GM18858 (cell line): Measurements from ENCODE around the gene ANKRD31.
"Not testable (repeated sequence)": the region's sequence is repeated elsewhere in the genome, so short reads cannot be mapped to it uniquely, and the experiment has no call there.

Experiments used
- ATAC-seq: cut with Tn5 transposase; IDR thresholded peaks from one replicate; pipeline ENCODE4 v1.9.1; 2021; ENCODE audit not compliant: unreplicated experiment

The ANKRD31 gene

DNA sequence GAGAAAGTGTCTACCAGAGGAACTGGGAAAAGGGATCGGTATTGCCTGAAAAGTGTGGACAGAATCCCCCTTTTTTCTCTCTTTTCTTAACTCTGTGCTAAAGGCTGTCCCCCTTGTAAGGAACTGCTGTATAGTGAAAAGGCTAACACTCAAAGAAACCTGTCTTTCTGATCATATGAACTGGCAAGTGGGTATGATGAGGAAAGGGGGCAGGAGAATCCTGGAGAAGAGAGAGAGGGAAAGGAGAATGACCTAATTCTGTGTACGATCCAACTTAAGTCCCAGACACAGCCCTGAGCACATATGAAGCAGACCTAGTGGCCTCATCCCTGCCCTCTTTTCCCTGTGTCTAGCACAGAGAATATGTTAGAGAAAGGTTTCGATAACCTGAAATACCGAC lies 967 bp downstream of the ANKRD31 start:
- no peak for ATAC-seq

DNA sequence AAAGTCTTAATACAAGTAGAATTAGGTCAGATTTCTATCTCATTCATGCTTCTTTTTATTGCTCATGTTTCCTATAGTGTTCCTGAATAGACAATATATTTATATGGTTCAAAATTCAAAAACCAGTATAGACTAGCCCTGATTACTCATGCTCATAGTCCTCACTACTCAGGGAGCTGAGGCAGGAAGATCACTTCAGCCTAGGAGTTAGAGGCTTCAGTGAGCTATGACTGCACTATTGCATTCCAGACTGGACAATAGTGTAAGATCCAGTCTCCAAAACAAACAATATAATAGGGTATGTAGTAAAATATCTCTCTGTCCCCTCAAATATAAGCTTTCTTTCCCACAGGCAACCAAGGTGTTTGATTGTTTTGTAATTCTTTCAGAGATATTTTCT lies 2.4 kb downstream of the ANKRD31 start:
- no peak for ATAC-seq

DNA sequence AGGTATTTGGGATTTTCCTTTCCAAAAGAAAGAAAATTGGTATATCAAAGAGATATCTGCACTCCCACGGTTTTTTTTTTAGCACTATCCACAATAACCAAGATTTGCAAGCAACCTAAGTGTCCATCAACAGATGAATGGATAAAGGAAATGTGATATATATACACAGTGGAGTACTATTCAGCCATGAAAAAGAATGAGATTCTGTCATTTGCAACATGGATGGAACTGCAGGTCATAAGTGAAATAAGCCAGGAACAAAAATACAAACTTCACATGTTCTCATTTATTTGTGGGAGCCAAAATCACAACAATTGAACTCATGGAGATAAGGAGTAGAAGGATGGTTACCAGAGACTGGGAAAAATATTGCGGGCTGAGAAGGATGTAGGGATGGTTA lies 9.8 kb downstream of the ANKRD31 start:
- no peak for ATAC-seq

DNA sequence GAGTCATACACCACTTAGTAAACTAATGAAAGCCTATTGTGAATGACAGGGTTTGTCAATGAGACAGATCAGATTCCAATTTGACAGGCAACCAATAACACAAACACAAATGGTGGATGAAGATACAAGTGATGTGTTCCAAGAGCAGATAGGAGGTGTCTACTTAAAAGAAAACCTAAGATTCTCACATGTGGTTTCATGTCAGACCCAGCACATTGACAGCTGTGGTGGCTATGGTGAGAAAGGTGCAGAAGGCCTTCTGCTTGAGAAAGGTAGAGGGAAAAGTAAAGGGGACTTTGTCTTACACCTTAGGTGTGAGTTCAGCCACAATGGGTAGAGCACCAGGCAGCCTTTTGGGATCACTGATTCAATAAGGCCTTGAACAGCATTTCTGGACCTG lies 11.2 kb downstream of the ANKRD31 start:
- no peak for ATAC-seq

DNA sequence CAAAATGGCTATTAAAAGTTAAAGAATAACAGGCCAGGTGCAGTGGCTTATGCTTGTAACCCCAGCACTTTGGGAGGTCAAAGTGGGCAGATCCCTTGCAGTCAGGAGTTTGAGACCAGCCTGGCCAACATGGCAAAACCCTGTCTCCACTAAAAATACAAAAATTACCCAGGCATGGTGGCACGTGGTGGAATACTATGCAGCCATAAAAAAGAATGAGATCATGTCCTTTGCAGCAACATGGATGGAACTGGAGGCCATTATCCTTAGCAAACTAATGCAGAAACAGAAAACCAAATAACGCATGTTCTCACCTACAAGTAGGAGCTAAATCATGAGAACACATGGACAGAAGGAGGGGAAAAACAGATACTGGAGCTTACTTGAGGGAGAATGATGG lies 15.9 kb downstream of the ANKRD31 start:
- ATAC-seq: not testable (repeated sequence)

DNA sequence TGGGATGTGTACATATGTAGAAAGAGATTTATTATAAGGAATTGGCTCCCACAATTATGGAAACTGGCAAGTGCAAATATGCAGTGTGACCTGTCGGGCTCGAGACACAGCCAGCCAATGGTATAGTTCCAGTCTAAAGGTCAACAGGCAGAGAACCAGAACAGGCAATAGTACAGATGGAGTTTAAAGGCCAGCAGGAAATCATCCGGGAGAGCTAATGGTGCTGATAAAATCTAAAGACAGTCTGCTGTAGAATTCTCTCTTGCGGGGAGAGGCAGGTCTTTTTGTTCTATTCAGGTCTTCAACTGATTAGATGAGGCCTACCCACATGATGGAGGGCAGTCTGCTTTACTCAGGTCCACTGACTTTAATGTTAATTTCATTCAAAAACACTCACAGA lies 21.8 kb downstream of the ANKRD31 start:
- no peak for ATAC-seq

DNA sequence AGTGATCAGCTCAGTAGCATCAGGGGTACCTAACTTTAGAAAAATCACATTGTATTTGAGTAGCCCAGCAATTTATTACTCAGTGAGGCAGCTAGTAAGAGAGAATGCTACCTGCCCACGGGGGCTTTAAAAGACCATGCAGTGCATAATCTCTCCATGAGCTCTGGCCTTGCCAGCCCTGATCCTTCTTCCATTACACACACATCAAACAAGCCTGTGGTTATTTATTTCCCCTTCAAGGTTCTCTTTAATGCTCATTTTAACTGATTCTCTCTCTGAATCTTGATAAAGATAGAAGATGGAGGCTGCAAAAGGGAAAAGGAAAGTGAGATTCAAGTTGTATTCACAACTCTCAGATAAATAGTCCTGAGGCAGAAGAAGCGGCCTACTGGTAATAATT lies 22.3 kb downstream of the ANKRD31 start:
- no peak for ATAC-seq

DNA sequence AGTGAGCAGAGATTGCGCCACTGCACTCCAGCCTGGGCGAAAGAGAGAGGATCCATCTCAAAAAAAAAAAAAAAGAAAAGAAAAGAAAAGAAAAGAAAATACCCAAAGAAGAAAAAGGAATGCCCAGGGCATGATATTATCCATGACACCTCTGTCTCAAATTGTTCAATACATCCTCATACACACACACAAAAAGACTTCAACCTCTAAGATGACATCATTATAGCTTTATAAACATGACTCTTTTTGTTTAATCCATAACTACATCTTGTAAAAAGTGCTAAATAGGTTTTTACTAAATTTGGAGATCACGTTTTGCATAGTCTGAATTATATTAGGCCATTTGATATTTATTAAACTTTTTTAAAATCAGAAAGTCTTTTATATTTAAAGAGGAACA lies 33.1 kb downstream of the ANKRD31 start:
- ATAC-seq: no peak

DNA sequence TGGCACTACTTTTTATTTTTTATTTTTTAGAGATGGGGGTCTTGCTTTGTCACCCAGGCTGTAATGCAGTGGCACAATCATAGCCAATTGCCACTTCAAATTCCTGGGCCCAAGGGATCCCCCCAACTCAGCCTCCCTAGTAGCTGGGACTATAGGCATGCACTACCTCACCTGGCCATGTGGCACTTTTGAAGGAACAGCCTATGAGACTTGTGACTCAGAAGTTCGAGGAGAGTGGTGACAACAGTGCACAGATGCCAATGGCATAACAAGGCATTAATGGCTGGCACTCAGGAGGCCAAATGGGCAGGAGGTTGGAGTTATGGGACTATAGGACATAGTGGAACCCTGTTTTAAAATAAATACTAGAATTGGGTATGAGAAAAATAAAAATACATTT lies 33.7 kb downstream of the ANKRD31 start:
- ATAC-seq: no peak

DNA sequence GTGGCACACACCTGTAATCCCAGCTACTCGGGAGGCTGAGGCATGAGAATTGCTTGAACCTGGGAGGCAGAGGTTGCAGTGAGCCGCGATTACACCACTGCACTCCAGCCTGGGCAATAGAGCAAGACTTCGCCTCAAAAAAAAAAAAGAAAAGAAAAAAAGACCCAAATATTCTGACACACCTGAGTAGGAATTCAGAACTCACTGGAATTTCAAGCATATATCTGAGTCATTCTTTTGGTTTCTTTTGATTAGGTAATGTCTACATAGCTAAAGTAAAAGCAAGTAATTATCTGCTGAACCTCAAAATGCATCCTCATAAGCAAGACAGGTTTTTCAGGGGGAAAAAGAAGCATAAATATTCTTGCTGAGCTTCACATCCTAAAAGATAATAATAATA lies 35.9 kb downstream of the ANKRD31 start:
- ATAC-seq: no peak

DNA sequence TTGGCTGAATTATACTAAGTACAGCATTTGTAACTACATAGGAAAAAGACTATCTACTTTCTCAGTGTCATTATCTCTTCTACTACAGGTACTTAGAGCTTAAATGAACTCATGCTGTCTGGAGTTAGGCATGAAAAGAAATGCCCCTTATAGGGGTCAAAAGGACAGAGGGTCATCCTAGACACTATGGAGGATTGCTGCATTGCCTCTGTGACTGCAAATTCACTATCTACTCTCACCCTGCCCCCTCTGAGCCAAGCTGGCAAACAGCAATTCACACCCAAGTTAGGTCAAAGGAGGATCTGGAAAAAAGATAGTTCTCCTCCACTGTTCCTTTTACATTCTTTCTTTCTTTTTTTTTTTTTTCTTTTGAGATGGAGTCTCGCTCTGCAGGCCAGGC lies 36.7 kb downstream of the ANKRD31 start:
- no peak for ATAC-seq

DNA sequence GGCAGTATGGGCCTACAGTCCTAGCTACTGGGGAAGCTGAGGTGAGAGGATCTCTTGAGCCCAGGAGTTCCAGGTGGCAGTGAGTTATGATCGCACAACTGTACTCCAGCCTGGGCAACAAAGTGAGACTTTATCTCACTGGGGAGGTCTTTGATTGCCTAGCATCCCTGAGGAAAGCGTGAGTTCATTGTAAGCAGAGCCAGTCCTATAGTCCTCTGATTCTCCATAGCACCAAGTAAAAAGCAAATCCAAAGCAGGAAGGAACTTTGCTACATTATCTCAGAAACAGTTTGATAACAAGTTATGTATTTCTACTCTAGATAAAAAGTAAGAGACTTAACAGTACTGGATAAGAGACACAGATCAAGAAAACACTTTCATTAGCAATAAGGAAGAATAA lies 37.6 kb downstream of the ANKRD31 start:
- ATAC-seq: no peak

DNA sequence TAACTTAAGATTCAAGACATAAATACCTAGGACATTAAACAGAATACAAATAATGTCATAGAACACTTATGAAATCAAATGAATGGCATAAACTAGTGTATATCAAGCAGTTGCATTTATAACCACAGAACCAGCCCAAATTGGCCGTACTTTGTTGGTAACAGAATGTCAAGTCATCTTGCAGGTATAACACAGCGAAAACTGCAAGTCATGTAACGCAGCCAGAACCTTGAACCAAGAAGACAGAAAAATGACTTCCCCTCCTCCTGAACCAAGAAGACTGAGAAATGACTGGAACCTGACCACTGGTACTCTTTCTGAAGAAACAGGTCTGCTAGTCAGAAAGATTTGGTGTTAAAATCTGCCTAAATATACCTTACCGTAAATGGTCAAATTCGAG lies 38.9 kb downstream of the ANKRD31 start:
- ATAC-seq: no peak

DNA sequence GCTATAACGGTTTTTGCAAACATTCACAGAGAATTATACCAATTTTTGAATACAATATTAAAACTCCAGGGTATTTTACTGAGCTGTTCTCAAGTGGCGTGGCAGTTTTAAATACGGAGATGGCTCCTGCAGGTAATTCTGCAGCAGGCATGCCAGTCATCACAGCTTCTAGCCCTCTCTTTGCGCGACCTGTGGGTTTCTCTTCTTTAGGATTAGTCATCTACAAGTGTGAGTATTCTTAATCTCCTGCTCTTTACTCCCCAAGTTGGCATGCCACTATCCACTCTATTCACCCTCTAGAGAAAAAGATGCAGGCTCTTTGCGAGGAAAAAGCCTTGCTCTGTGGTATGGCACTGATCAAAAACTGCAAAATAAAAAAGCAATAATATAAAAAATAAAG lies 43.9 kb downstream of the ANKRD31 start:
- no peak for ATAC-seq

DNA sequence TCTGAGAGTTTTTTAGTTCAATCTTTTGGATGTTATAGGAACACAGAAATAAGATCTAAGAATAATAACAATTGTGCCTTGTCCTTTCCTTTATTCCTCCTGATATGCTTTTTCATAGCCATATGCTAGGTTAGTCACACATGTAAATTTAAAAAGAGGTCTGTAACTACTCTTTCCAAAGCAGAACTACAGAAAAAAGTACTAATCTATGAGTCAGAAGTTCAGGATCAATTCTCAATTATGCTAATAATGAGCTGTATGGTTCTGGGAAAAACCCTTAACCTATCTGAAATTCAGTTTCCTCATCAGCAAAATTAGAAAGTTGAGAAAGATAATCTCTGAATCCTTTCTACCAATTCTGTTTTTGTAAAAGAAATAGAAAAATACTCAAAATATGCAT lies 44.4 kb downstream of the ANKRD31 start:
- ATAC-seq: no peak

DNA sequence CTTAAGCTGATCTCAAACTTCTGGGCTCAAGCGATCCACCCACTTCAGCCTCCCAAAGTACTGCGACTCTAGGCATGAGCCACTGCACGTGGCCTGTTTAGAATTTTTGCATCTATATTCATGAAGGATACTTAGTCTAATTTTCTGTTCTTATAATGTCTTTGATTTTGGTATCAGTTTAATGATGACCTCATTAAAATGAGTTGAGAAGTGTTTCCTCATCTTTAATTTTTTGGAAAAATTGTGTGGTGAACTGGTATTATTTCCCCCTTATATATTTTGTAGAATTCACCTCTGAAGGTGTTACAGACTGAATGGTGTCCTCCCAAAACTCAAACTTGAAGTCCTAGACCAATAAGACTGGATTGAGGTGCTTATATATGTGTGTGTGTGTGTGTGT lies 46.5 kb downstream of the ANKRD31 start:
- ATAC-seq: no peak

DNA sequence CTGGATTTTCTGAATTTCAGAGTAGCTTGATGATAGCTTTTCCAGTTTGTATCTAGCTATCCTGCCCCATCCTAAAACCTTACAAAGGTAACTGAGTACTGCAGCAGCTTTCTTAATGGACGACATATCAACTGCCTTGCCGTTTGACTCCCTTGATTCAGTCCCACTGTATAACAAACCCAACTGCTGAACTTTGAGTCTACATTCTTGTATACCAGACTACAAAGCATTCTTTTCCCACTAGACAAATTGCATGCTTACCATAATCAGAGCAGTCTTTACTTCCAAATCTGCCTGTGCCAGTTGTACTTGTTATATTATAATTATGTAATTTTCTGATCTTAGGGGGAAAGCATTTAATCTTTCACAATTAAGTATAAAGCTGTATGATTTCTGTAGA lies 47.3 kb downstream of the ANKRD31 start:
- ATAC-seq: no peak

DNA sequence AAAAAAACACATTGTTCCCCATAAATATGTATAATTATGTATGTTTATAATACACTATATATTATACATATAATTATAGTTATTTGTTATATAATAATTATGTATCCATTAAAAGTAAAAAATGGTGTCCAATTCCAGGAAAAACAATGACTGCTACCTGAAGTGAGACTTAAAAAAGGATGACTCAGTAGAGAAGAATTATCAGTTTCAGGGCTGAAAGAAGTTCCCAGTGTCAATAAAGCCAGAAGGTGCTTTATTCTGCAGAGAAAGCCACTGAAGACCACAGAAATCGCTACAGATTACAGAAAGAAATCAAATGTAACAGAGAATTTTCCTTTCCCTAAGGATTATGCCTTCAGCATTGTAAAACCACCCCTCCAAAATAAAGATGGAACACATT lies 50.9 kb downstream of the ANKRD31 start:
- no peak for ATAC-seq

DNA sequence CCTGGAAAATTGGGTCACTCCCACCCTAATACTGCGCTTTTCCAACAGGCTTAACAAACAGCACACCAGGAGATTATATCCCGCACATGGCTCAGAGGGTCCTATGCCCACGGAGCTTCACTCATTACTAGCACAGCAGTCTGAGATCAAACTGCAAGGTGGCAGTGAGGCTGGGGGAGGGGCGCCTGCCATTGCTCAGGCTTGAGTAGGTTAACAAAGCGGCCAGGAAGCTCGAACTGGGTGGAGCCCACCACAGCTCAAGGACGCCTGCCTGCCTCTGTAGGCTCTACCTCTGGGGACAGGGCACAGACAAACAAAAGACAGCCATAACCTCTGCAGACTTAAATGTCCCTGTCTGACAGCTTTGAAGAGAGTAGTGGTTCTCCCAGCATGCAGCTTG lies 60.7 kb downstream of the ANKRD31 start:
- not testable (repeated sequence) for ATAC-seq

DNA sequence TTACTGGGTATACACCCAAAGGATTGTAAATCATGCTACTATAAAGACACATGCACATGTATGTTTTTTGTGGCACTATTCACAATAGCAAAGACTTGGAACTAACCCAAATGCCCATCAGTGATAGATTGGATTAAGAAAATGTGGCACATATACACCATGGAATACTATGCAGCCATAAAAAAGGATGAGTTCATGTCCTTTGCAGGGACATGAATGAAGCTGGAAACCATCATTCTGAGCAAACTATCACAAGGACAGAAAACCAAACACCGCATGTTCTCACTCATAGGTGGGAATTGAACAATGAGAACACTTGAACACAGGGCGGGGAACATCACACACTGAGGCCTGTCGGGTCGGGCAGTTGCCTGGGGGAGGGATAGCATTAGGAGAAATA lies 61.8 kb downstream of the ANKRD31 start:
- not testable (repeated sequence) for ATAC-seq

DNA sequence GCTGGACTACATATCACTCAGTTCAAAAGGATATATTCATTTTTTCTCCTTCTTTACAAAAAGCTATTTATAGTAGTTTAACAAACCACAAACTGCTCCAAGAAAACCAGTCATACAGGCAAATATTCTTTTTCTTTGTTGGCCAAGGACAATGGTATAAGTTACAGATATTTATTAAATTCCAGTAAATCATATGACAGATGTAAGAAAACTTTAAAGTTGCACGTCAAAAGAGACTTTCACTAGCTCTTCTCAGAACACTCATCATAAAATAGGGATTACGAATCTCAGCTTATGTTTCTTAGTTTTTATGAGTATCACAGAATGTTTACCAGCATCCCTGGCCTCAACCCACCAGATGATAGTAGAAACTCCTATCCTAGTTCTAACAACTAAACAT lies 67.2 kb downstream of the ANKRD31 start:
- no peak for ATAC-seq

DNA sequence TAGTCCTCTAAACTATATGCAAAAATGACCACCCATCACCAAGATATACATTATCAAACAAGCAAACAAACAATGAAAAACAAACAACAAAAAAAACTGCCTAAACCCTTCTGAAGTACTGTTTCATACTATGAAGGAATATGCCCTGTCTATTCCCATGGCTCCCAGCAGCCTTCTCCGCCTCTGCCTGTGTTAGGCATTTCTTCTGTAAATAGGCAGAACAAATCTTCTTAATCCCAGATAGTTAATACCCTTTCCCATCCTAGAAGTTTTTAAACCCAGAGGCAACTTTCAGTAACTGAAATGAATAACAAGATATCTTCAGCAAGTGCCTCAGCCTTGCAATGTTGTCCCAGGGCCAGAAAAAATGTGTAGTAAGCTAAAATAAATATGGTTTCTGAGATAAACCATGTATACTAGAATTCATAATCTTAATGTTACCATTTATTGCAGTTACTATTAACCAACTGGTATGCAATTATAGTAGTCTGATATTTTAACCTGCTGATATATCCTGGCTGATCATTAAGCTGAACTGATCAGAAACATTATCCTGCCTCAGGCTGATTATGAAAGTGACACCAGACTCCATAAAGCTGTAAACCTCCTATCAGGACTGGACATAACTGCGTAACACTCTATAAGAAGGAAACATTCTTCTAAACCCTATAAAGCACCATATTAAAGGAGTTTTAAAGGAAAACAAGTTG lies 68.5 kb downstream of the ANKRD31 start:
- no peak for ATAC-seq

DNA sequence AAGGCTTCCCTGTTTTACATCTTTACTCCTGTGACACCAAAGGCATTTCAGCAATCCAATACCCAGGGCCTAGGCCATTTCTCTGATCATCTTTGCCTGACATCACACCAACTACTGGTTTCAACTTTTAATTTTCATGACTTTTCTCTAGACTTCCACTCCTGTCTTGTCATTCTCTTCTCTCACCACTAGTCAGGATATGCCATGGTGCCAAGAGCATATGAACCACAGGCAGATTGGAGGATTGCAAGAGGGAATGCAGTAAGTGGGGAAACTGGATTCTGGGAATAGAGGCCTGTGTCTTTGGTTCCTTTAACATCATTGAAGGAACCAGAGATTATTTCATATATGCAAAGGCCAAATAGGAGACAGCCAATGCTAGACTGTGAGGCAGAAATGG lies 69.3 kb downstream of the ANKRD31 start:
- ATAC-seq: no peak

DNA sequence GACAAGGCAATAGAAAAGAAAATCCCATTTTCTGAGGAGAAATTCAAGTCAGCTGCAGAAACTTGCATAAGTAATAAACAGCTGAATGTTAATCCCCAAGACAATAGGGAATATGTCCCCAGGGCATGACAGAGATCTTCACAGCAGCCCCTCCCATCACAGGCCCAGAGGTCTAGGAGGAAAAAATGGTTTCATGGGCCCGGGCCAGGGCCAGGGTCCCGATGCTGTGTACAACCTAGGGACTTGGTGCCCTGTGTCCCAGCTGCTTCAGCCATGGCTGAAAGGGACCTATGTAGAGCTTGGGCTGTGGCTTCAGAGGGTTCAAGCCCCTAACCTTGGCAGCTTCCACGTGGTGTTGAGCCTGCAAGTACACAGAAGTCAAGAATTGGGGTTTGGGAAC lies 75.2 kb downstream of the ANKRD31 start:
- ATAC-seq: not testable (repeated sequence)
